HCT116 (cell line): ENCODE data around the gene ABCA8. TPM values are rescaled to one million over a fixed set of nuclear protein-coding genes. Genes with fewer than 3 reads are reported as not detected.
"Not testable (repeated sequence)": the region's sequence is repeated elsewhere in the genome, so short reads cannot be mapped to it uniquely, and the experiment has no call there.

ENCODE experiments used
- ATAC-seq: fragments of 200-7000 bp; cut with Tn5 transposase; 2 replicates; pipeline ENCODE4 v1.9.1; 2020; ENCODE audit warnings: mild to moderate bottlenecking, moderate library complexity
- BruUV-seq: library from RNA; stranded (reverse); fragments of 400-500 nt; replicated peaks from 2 replicates; lab custom pipeline; 2021; lab: Mats Ljungman, UMichigan
- CTCF ChIA-PET: fragments of 300-600 bp; sonication (Branson Sonifier 250); formaldehyde crosslinking; loops from one replicate; lab custom pipeline; 2021; ENCODE audit warnings: antibody characterized with exemption; lab: Charles Lee
- POLR2A ChIA-PET: fragments of 300-600, 350-600 bp; sonication (Branson Sonifier 250); formaldehyde crosslinking; loops from one replicate; lab custom pipeline; 2021; ENCODE audit warnings: antibody characterized with exemption; lab: Charles Lee
- RAD21 ChIA-PET, 2 experiments: fragments of 300-600 bp; sonication (Branson Sonifier 250); formaldehyde crosslinking; loops; one replicate each; lab custom pipeline; 2023; ENCODE audit warnings: low total read pairs in 2 of 2; ENCODE audit not compliant: uncharacterized antibody in 2 of 2, unreplicated experiment in 2 of 2, low non-redundant PET in 1 of 2; lab: Charles Lee
- DNase-seq: peaks from one replicate; pipeline ENCODE4 v3.0.0-alpha.2; 2010; ENCODE audit warnings: low read depth, low spot score
- H2AFZ ChIP-seq: fragments of 200-600 bp; shearing (Covaris generic), sonication (generic); 2 replicates; pipeline ENCODE4 v1.6.1; 2017; ENCODE audit warnings: low read depth, mixed run types, mixed read lengths, antibody characterized with exemption, low read length; ENCODE audit not compliant: poor library complexity, severe bottlenecking
- H3K27ac ChIP-seq: 2 replicates; pipeline ENCODE4 v1.5.1; 2012; ENCODE audit warnings: low read depth, low read length
- H3K27me3 ChIP-seq: fragments of 200-600 bp; sonication (generic); 2 replicates; pipeline ENCODE4 v1.6.1; 2016; ENCODE audit warnings: mixed run types, low read length, mixed read lengths; ENCODE audit not compliant: insufficient read depth
- H3K36me3 ChIP-seq, 2 experiments: fragments of 200-500 bp in 1 of 2; fragments of 200-600 bp in 1 of 2; sonication (Bioruptor generic) in 1 of 2; sonication (generic) in 1 of 2; 2 replicates each; pipeline versions ENCODE4 v1.5.1 to v1.6.1; 2014 to 2016; ENCODE audit warnings: low read length in 2 of 2, inconsistent platforms in 1 of 2, mixed read lengths in 1 of 2, mixed run types in 1 of 2; ENCODE audit not compliant: insufficient read depth in 2 of 2, control insufficient read depth in 1 of 2
- H3K4me1 ChIP-seq, 2 experiments: fragments of 200-600 bp in 1 of 2; sonication (generic) in 1 of 2; 2 replicates each; pipeline versions ENCODE4 v1.5.1 to v1.6.1; 2012 to 2017; ENCODE audit warnings: low read length in 2 of 2, inconsistent platforms in 1 of 2, mild to moderate bottlenecking in 1 of 2, mixed read lengths in 1 of 2, mixed run types in 1 of 2, moderate library complexity in 1 of 2; ENCODE audit not compliant: insufficient read depth in 2 of 2, control insufficient read depth in 1 of 2
- H3K4me2 ChIP-seq: fragments of 200-600 bp; sonication (generic); 2 replicates; pipeline ENCODE4 v1.6.1; 2017; ENCODE audit warnings: mixed run types, low read length, mixed read lengths
- H3K4me3 ChIP-seq, 2 experiments: fragments of 200-600 bp in 1 of 2; sonication (generic) in 1 of 2; replicated peaks in 1 of 2; 2 replicates each; pipeline ENCODE4 v1.5.1; 2011 to 2016; ENCODE audit warnings: low read length in 2 of 2, control low read depth in 1 of 2, low read depth in 1 of 2, mild to moderate bottlenecking in 1 of 2, mixed read lengths in 1 of 2, mixed run types in 1 of 2
- H3K79me2 ChIP-seq: fragments of 200-600 bp; sonication (generic); 2 replicates; pipeline ENCODE4 v1.6.1; 2017; ENCODE audit warnings: mild to moderate bottlenecking, mixed run types, low read length, moderate library complexity, mixed read lengths; ENCODE audit not compliant: insufficient read depth
- H3K9ac ChIP-seq: fragments of 200-600 bp; sonication (generic); 2 replicates; pipeline ENCODE4 v1.6.1; 2016; ENCODE audit warnings: low read length, mixed read lengths
- H3K9me2 ChIP-seq: fragments of 200-600 bp; sonication (generic), shearing (Covaris generic); 2 replicates; pipeline ENCODE4 v1.6.1; 2017; ENCODE audit warnings: mixed run types, mild to moderate bottlenecking, moderate library complexity; ENCODE audit not compliant: insufficient read depth
- H3K9me3 ChIP-seq, 2 experiments: fragments of 200-500 bp in 1 of 2; fragments of 200-600 bp in 1 of 2; sonication (Bioruptor generic) in 1 of 2; sonication (generic) in 1 of 2; 2 replicates each; pipeline ENCODE4 v1.6.1; 2014 to 2017; ENCODE audit warnings: low read length in 2 of 2, mixed read lengths in 2 of 2, inconsistent platforms in 1 of 2, low read depth in 1 of 2, mild to moderate bottlenecking in 1 of 2, mixed run types in 1 of 2, moderate library complexity in 1 of 2; ENCODE audit not compliant: control insufficient read depth in 1 of 2, insufficient read depth in 1 of 2
- H4K20me1 ChIP-seq: fragments of 200-600 bp; sonication (generic), shearing (Covaris generic); 2 replicates; pipeline ENCODE4 v1.6.1; 2017; ENCODE audit warnings: mixed run types, mild to moderate bottlenecking, moderate library complexity; ENCODE audit not compliant: insufficient read depth
- ATF3 ChIP-seq: IDR thresholded peaks from 2 replicates; pipeline ENCODE4 v1.6.1; 2012
- CBX3 ChIP-seq: IDR thresholded peaks from 2 replicates; pipeline ENCODE4 v1.6.1; 2012; ENCODE audit warnings: low read depth
- EGR1 ChIP-seq: IDR thresholded peaks from 2 replicates; pipeline ENCODE4 v1.6.1; 2012; ENCODE audit warnings: low read depth
- ELF1 ChIP-seq: IDR thresholded peaks from 2 replicates; pipeline ENCODE4 v1.6.1; 2012; ENCODE audit warnings: low read depth, borderline replicate concordance
- FOSL1 ChIP-seq: IDR thresholded peaks from 2 replicates; pipeline ENCODE4 v1.6.1; 2012; ENCODE audit warnings: low read depth
- MAX ChIP-seq: IDR thresholded peaks from 2 replicates; pipeline ENCODE4 v1.6.1; 2012
- POLR2A ChIP-seq: IDR thresholded peaks from 2 replicates; pipeline ENCODE4 v1.7.0; 2011; ENCODE audit warnings: borderline replicate concordance; ENCODE audit not compliant: insufficient read depth, insufficient read length; ENCODE audit errors: extremely low read depth
- POLR2AphosphoS5 ChIP-seq: IDR thresholded peaks from 2 replicates; pipeline ENCODE4 v1.6.1; 2011; ENCODE audit warnings: mild to moderate bottlenecking, low read depth, low read length, moderate library complexity
- REST ChIP-seq: IDR thresholded peaks from 2 replicates; pipeline ENCODE4 v1.6.1; 2012; ENCODE audit warnings: low read depth
- SP1 ChIP-seq: IDR thresholded peaks from 2 replicates; pipeline ENCODE4 v1.6.1; 2012; ENCODE audit warnings: low read depth
- YY1 ChIP-seq: IDR thresholded peaks from 2 replicates; pipeline ENCODE4 v1.6.1; 2011; ENCODE audit warnings: low read length, low read depth, moderate library complexity, mild to moderate bottlenecking; ENCODE audit not compliant: insufficient replicate concordance; ENCODE audit errors: extremely low read depth
- ZFX ChIP-seq: fragments of 450-650 bp; IDR thresholded peaks from 2 replicates; pipeline ENCODE4 v1.6.1; 2017
- intact Hi-C: fragments of 100-400 bp; cut with micrococcal nuclease; formaldehyde crosslinking; loops from 2 replicates; pipeline ENCODE4 v1.10.0; 2022
- total RNA-seq: library from RNA; stranded (reverse); gene quantifications from one replicate; pipeline ENCODE4 v1.2.1, GENCODE V29; 2021; ENCODE audit not compliant: unreplicated experiment

ABCA8 gene
- total RNA-seq, 1 experiment from 2014 or later = 0.44 TPM

GRCh38 chr17:68944435-68945035, 10.7 kb downstream of the ABCA8 start:
- DNase-seq = no peak
- intact Hi-C loops = no loop called here
- Histone ChIP-seq H3K79me2 (no peaks in the 10 kb centered on the region), H3K4me3 (no peak overlapping the region), H3K9ac (no peak overlapping the region), H4K20me1 (no peaks in the 10 kb centered on the region), H3K9me2 (no peaks in the 10 kb centered on the region), H3K4me2 (no peak overlapping the region), H2AFZ (no peak overlapping the region), H3K4me1 (no peaks in the 10 kb centered on the region), H3K9me3 (no peaks in the 10 kb centered on the region), H3K27me3 (no peaks in the 10 kb centered on the region), H3K36me3 (no peaks in the 10 kb centered on the region), H3K27ac (no peak overlapping the region)
- BruUV-seq = no TSS peak
- TF ChIP-seq YY1 (no peak), FOSL1 (no peak), ZFX (no peak), EGR1 (no peak), ELF1 (no peak), REST (no peak), POLR2AphosphoS5 (no peak), MAX (no peak), CBX3 (no peak), ATF3 (no peak), POLR2A (no peak), SP1 (no peak)
- CTCF ChIA-PET = no interaction called here
- POLR2A ChIA-PET = no interaction called here
- RAD21 ChIA-PET = no interaction called here
- ATAC-seq = no peak

GRCh38 chr17:68943812-68944182, 11.4 kb downstream of the ABCA8 start:
- H3K27ac ChIP-seq, H3K4me1 ChIP-seq, DNase-seq, H3K9me3 ChIP-seq, H3K9ac ChIP-seq, ATAC-seq, POLR2A ChIA-PET, H3K27me3 ChIP-seq, BruUV-seq, CTCF ChIA-PET, H3K4me2 ChIP-seq, H3K36me3 ChIP-seq, H3K9me2 ChIP-seq, H2AFZ ChIP-seq, H4K20me1 ChIP-seq, RAD21 ChIA-PET, H3K4me3 ChIP-seq, intact Hi-C loops, H3K79me2 ChIP-seq: not testable (repeated sequence)
